Endothelial cell (in vitro differentiated cells): Measurements from ENCODE around the gene HSPA6. TPM values are rescaled to one million over a fixed set of nuclear protein-coding genes. Genes with fewer than 3 reads are reported as not detected.
A peak's percentile ranks its signal among the peaks of the same experiment; 100 is the strongest.
"Not testable (repeated sequence)": the region's sequence is repeated elsewhere in the genome, so short reads cannot be mapped to it uniquely, and the experiment has no call there.

Source experiments
- DNase-seq: peaks from one replicate; pipeline ENCODE4 v3.0.0; 2021; ENCODE audit warnings: low spot score
- H3K27ac Mint-ChIP-seq: one replicate; pipeline ENCODE4 v1.8.0; 2021; ENCODE audit warnings: mixed read lengths, inconsistent platforms; ENCODE audit not compliant: unreplicated experiment
- H3K27me3 Mint-ChIP-seq: one replicate; pipeline ENCODE4 v1.8.0; 2021; ENCODE audit warnings: mild to moderate bottlenecking, moderate library complexity, mixed read lengths, inconsistent platforms; ENCODE audit not compliant: unreplicated experiment
- H3K36me3 Mint-ChIP-seq: one replicate; pipeline ENCODE4 v1.8.0; 2021; ENCODE audit warnings: mild to moderate bottlenecking, low read depth, mixed read lengths, inconsistent platforms; ENCODE audit not compliant: unreplicated experiment
- H3K4me1 Mint-ChIP-seq: one replicate; pipeline ENCODE4 v1.8.0; 2021; ENCODE audit warnings: mild to moderate bottlenecking, mixed read lengths, inconsistent platforms; ENCODE audit not compliant: unreplicated experiment
- H3K4me3 Mint-ChIP-seq: one replicate; pipeline ENCODE4 v1.8.0; 2021; ENCODE audit warnings: mild to moderate bottlenecking, mixed read lengths, inconsistent platforms; ENCODE audit not compliant: unreplicated experiment
- H3K9me3 Mint-ChIP-seq: one replicate; pipeline ENCODE4 v1.8.0; 2021; ENCODE audit warnings: mixed read lengths, inconsistent platforms; ENCODE audit not compliant: unreplicated experiment
- total RNA-seq: library from RNA; stranded (reverse); fragmentation: NEBNext Ultra II Directional; extraction: Animal tissue kit (Norgen Biotek cat#: 25700); gene quantifications from one replicate; pipeline ENCODE4 v1.2.1, GENCODE V29; 2021; ENCODE audit not compliant: unreplicated experiment
- TF ChIP-seq, protein P1 (sequence below): fragments of 200-600 bp; sonication (generic); IDR thresholded peaks from one replicate; pipeline ENCODE4 v1.5.0; 2021; ENCODE audit warnings: antibody characterized with exemption; ENCODE audit not compliant: unreplicated experiment

Gene HSPA6
- total RNA-seq, 1 donor from 2014 or later = not detected

DNA sequence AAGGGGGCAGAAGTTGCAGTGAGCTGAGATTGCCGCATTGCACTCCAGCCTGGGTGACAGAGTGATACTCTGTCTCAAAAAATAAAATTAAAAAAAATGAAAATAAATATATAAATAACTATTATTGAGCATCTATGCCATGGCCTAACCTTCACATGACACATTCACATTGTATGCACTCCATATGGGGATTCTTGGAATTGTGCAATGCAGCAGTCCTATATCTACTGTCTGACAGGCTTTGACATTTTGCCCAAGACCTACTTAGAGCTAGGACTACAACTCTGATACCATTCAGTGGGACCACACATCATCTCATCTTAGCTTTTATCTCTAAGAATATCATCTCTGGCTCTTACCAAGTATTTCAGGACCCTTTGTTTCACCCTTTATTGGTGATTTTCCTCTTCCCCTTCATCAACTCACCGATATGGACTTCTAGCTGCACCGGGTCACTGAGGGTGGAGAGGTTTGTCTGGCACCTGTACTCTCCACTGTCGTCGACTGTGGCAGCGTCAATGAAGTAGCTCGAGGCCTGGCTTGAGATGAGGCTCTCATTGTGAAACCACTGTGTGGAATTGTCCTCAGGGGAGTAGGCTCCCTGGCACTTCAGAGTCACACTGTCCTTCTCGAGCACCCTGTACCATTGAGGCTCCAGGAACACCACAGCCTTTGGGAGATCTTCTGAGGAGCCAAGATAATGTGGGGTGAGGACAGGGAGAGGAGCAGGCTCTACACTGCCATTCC is 23.8 kb downstream of the HSPA6 start:
- not testable (repeated sequence) for H3K36me3 Mint-ChIP-seq, H3K27me3 Mint-ChIP-seq, DNase-seq, H3K4me1 Mint-ChIP-seq, H3K9me3 Mint-ChIP-seq, H3K27ac Mint-ChIP-seq, H3K4me3 Mint-ChIP-seq

DNA sequence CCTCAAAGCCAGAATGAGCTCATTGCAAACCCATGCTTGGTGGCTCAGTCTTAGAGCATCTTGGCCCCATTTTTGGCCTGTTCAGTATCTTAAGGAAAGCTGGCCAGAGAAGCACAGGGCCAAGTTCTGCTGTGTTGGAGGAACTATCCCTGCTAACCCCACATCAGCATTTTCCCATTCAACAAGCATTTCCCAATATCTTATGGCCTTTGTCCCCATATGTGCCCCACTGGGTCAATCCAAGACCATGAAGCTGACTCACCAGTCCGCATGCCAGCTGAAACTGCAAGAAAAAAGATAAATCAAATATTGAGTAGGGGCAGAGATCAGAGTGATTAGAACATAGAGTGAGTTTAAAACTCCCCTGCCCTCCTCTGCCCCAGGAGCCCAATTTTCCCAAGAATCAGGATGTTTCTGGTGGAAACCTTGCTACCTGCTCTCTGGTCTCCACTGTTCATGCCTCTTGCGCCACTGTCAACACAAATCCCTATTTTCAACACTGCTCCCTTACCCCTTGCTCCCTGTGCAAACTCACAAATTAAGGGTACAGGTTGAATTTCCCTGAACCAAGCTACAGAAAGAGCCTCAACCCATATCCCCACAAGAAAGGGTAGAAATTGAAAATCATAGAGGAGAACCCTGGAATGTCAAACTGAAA is 24.5 kb downstream of the HSPA6 start:
- not testable (repeated sequence) for H3K27ac Mint-ChIP-seq, H3K36me3 Mint-ChIP-seq, H3K27me3 Mint-ChIP-seq, DNase-seq, H3K9me3 Mint-ChIP-seq, H3K4me3 Mint-ChIP-seq, H3K4me1 Mint-ChIP-seq

DNA sequence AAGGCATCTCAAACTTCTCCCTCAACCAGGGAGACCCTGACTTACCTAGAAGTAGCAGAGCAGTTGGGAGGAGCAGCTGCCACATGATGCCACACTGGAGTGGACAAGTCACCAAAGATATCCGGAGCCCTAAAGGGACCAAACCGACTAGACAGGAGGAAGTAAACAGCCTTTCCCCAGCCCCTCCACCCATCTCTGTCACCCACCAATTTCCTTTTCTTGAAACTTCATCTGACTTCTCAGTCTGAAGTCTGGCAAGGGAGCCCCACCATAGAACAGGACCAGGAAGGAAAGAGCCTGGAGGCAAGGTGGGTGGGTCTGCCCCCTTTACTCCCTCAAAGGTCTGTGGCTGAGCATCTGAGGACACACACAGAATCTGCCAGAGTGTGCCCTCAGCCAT is 25.3 kb downstream of the HSPA6 start, which contains the start of gene FCGR3A:
TSS of gene FCGR3A (minus strand) at position 167 of the 400 bp plus-strand sequence. CDS start at position 85, 82 bp downstream.
- H3K36me3 Mint-ChIP-seq = no peaks in the 10 kb centered on the region

DNA sequence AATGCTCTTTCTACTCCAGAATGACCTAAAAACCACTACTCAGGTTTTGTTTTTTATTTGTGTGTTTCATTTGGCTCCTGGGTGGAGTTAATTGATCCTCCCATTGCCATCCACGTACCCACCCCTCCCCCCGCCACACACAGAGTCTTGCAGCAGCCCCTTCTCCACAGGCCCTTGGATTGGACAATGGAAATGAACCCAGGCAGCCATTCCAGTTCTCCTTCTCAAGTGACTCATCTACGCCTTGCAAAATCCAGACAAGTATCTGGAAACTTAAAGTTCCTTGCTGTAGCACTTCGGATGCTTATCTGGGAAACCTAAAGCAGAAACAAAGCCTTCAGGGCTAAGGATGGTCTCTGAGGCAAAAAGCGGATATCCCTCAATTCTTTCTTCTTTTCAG is 26.6 kb downstream of the HSPA6 start:
- not testable (repeated sequence) for H3K9me3 Mint-ChIP-seq, H3K4me3 Mint-ChIP-seq, H3K36me3 Mint-ChIP-seq, H3K4me1 Mint-ChIP-seq, H3K27me3 Mint-ChIP-seq, DNase-seq
- peak overlapping the region; percentile 61 for H3K27ac Mint-ChIP-seq

More for the DNA sequence above, 25.3 kb downstream of the HSPA6 start, which contains the start of gene FCGR3A:
- no peak within 1 kb of the TSS for H3K27ac Mint-ChIP-seq
- DNase-seq = no peak
- H3K4me1 Mint-ChIP-seq = no peaks in the 10 kb centered on the region
- TF ChIP-seq, protein P1, sequence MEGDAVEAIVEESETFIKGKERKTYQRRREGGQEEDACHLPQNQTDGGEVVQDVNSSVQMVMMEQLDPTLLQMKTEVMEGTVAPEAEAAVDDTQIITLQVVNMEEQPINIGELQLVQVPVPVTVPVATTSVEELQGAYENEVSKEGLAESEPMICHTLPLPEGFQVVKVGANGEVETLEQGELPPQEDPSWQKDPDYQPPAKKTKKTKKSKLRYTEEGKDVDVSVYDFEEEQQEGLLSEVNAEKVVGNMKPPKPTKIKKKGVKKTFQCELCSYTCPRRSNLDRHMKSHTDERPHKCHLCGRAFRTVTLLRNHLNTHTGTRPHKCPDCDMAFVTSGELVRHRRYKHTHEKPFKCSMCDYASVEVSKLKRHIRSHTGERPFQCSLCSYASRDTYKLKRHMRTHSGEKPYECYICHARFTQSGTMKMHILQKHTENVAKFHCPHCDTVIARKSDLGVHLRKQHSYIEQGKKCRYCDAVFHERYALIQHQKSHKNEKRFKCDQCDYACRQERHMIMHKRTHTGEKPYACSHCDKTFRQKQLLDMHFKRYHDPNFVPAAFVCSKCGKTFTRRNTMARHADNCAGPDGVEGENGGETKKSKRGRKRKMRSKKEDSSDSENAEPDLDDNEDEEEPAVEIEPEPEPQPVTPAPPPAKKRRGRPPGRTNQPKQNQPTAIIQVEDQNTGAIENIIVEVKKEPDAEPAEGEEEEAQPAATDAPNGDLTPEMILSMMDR = no peak
- no peaks in the 10 kb centered on the region for H3K9me3 Mint-ChIP-seq
- no peaks in the 10 kb centered on the region for H3K27me3 Mint-ChIP-seq
- no peak within 1 kb of the TSS for H3K4me3 Mint-ChIP-seq

DNA sequence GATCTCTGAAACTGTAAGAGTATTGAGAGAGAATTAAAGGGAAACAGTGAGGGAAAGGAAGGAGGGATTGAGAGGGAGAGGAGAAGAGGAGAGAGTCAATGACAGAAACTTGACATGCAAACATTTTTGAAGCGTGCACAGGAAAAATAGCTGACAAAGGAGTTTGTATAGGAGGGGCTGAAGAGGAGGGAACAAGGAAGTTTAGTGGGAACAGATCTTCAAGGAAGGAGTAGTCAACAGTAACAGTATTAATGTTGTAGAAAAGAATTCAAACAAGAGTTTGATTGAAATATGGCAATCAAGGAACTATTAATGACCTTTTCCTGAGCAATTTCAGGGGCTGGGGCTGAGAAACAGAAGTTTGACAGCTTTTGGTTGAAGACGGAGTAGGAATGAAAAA is 29.3 kb downstream of the HSPA6 start:
- H3K27ac Mint-ChIP-seq, H3K4me3 Mint-ChIP-seq, H3K9me3 Mint-ChIP-seq, H3K27me3 Mint-ChIP-seq, H3K36me3 Mint-ChIP-seq, DNase-seq, H3K4me1 Mint-ChIP-seq: not testable (repeated sequence)

DNA sequence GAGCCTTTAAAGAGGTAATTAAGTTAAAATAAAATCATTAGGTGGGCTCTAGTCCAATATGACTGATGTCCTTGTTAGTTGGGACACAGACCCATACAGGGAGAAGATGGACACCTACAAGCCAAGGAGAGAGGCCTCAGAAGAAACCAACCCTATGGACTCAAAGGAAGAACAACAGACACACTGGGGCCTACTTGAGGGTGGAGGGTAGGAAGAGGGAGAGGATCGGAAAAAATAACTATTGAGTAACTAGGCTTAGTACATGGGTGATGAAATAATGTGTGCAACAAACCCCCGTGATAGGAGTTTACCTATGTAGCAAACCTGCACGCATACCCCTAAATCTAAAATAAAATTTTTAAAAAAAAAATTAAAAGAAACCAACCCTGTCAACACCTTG is 30.0 kb downstream of the HSPA6 start:
- not testable (repeated sequence) for H3K9me3 Mint-ChIP-seq, H3K27ac Mint-ChIP-seq, H3K36me3 Mint-ChIP-seq, H3K4me3 Mint-ChIP-seq, H3K4me1 Mint-ChIP-seq, DNase-seq, H3K27me3 Mint-ChIP-seq

DNA sequence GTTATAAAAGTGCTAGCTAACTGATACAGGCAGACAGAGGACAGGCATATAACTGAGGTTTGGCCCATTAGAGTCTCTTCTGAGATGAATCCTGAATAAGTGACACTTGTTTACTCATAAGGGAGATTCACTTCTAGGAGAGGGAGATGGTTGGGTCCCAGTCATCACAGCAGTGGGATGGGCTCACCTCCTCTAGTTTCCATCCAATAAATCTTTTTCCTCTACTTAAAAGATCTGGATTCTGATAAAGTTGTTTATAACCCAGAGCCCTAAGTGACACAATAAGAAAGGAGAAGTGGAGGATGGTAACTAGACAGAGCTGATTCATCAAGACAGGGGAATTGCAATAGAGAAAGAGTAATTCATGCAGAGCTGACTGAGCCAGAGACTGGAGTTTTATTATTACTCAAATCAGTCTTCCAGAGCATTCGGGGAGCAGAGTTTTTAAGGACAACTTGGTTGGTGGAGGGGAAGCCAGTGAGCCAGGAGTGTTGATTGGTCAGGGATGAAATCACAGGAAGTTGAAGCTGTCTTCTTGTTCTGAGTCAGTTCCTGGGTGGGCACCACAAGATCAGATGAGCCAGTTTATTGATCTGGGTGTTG is 30.6 kb downstream of the HSPA6 start:
- not testable (repeated sequence) for H3K27me3 Mint-ChIP-seq, H3K4me3 Mint-ChIP-seq, H3K9me3 Mint-ChIP-seq, H3K27ac Mint-ChIP-seq, H3K36me3 Mint-ChIP-seq, H3K4me1 Mint-ChIP-seq, DNase-seq

DNA sequence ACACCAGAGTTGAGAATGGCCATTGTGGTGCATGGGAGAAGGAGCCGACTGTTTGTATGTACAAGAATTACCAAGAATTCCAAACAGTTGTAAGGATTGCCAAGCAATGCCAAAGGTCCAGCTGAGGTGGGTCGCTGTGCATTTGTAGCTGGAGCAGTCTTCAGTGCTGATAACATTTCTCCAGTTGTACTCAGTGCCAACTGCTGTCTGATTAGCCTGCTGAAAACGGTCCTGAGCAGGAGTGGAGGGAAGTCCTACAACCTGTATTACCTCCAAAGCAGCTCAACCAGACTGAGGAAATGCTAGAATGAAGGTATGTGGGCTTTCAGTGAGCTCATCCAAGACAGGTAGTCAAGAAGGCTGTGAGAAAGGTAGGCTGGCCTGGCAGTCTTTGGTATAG is 31.8 kb downstream of the HSPA6 start:
- H3K36me3 Mint-ChIP-seq, H3K4me1 Mint-ChIP-seq, H3K27ac Mint-ChIP-seq, H3K27me3 Mint-ChIP-seq, DNase-seq, H3K9me3 Mint-ChIP-seq, H3K4me3 Mint-ChIP-seq: not testable (repeated sequence)

DNA sequence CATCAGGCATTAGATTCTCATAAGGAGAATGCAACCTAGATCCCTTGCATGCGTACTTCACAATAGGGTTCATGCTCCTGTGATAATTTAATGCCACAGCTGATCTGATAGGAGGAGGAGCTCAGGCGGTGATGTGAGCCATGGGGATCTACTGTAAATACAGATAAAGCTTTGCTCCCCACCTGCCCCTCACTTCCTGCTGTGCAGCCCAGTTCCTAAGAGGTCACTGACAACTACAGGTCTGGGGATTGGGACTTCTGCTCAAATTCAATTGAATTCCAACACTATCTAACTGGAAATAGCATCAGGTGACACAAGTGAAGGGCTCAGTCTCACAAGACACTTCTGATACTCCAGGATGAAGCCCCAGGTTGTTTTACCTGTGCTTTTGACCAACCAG is 32.6 kb downstream of the HSPA6 start:
- not testable (repeated sequence) for H3K4me3 Mint-ChIP-seq

DNA sequence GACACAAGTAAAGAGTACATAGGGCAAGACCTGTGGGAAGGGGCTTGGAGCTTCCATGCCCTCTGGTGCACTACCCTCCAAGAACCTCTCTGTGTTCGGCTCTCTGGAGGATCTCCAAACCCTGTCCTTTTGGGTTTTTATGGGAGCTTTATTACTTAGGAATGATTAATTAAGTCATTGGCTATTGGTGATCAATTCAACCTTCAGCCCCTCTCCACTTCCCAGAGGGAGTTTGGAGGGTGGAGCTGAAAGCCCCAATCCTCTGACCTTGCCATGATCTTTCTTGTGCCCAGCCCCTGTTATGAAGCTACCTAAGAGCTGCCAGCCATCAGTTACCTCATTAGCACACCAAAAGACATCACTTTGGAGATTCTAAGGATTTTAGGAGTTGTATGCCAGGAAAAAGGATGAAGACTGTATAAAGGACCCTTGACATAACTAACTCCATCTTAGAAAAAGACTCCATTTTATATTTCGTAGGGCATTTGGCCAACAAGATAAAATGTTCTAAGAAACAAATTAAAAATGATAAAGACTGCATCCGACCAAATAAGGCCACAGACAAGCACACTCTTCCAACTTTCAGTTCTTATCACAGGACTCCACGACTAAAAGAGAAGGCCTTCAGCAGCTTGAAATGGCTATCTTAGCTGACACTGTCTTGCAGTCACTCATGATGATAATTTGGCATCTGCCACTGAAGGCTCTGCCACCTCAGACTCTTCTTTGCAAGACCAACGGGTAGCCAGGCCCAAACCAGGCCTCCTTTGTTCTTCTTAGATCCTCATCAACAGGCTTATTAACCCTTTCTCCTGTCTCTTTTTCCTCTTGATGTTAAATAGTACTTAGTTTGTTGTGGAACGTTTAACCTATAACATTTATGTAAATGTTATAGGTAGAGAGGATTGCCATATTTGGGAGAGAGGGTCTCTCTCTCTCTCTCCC is 33.4 kb downstream of the HSPA6 start:
- not testable (repeated sequence) for H3K4me3 Mint-ChIP-seq, H3K27me3 Mint-ChIP-seq, H3K36me3 Mint-ChIP-seq, H3K27ac Mint-ChIP-seq, H3K4me1 Mint-ChIP-seq, DNase-seq, H3K9me3 Mint-ChIP-seq

More for the DNA sequence above, 32.6 kb downstream of the HSPA6 start:
- DNase-seq, H3K27ac Mint-ChIP-seq, H3K4me1 Mint-ChIP-seq, H3K9me3 Mint-ChIP-seq, H3K36me3 Mint-ChIP-seq, H3K27me3 Mint-ChIP-seq: not testable (repeated sequence)
